Fibroblast of skin of abdomen (primary cell): ENCODE results near the gene AGAP1.

Source experiments
- DNase-seq: peaks from one replicate; pipeline ENCODE4 v3.0.0-alpha.2; 2013

The AGAP1 gene

GRCh38 chr2:235896061-235896460 lies 402.2 kb downstream of the AGAP1 start:
- DNase-seq: no peak

- no peak for DNase-seq
Observed at GRCh38 chr2:235897992-235898391, 404.1 kb downstream of the AGAP1 start.

- DNase-seq: no peak
Observed at GRCh38 chr2:235898766-235899165, 404.9 kb downstream of the AGAP1 start.

GRCh38 chr2:235900631-235901030 lies 406.8 kb downstream of the AGAP1 start:
- DNase-seq: no peak

GRCh38 chr2:235901243-235901642 lies 407.4 kb downstream of the AGAP1 start:
- DNase-seq: no peak

GRCh38 chr2:235903782-235904584 lies 410.1 kb downstream of the AGAP1 start:
- DNase-seq: no peak

GRCh38 chr2:235904585-235904931 lies 410.7 kb downstream of the AGAP1 start:
- no peak for DNase-seq

GRCh38 chr2:235908826-235909225 lies 415.0 kb downstream of the AGAP1 start:
- no peak for DNase-seq

GRCh38 chr2:235909358-235909757 lies 415.5 kb downstream of the AGAP1 start:
- no peak for DNase-seq

GRCh38 chr2:235910067-235910466 lies 416.2 kb downstream of the AGAP1 start:
- DNase-seq: no peak

- no peak for DNase-seq
Observed at GRCh38 chr2:235911125-235911524, 417.3 kb downstream of the AGAP1 start.

GRCh38 chr2:235911633-235912233 lies 417.9 kb downstream of the AGAP1 start:
- DNase-seq: no peak

GRCh38 chr2:235914756-235915155 lies 420.9 kb downstream of the AGAP1 start:
- DNase-seq: no peak

GRCh38 chr2:235917506-235917905 lies 423.7 kb downstream of the AGAP1 start:
- DNase-seq: no peak

- DNase-seq: no peak
Observed at GRCh38 chr2:235918876-235919275, 425.0 kb downstream of the AGAP1 start.

- DNase-seq: no peak
Observed at GRCh38 chr2:235920216-235920865, 426.5 kb downstream of the AGAP1 start.

GRCh38 chr2:235921508-235922191 lies 427.8 kb downstream of the AGAP1 start:
- DNase-seq: no peak

- no peak for DNase-seq
Observed at GRCh38 chr2:235922839-235923238, 429.0 kb downstream of the AGAP1 start.

- no peak for DNase-seq
Observed at GRCh38 chr2:235923859-235924674, 430.2 kb downstream of the AGAP1 start.

- no peak for DNase-seq
Observed at GRCh38 chr2:235924675-235925063, 430.8 kb downstream of the AGAP1 start.

- DNase-seq: no peak
Observed at GRCh38 chr2:235925250-235925919, 431.5 kb downstream of the AGAP1 start.

GRCh38 chr2:235926229-235926628 lies 432.4 kb downstream of the AGAP1 start:
- DNase-seq: no peak
